ENCODE results near the gene LRMDA. TPM values are rescaled to one million over a fixed set of nuclear protein-coding genes. Genes with fewer than 3 reads are reported as not detected.
A peak's percentile ranks its signal among the peaks of the same experiment; 100 is the strongest.

LRMDA gene
- polyA plus RNA-seq, 2 of the 4 experiments (the other 2 are of a cell fraction), result 4.6 to 5.2 TPM

GRCh38 chr10:75776738-75777504, 345.5 kb downstream of the LRMDA start:
- ATAC-seq (no peak), FAIRE-seq (no peak), DNase-seq (ENCODE audit: low read depth in 1 of 2, low spot score in 1 of 2) (no peak)
- H3K27ac ChIP-seq, result 0 out of 6 replicates have a peak overlapping the region, but pooled peaks of 1 of the 2 experiments have one; percentile 29
- peaks cover 25% of the 10 kb centered on the region for H3K4me1 ChIP-seq
- H3K4me2 ChIP-seq, result no peak overlapping the region
- no peak overlapping the region for H3K4me3 ChIP-seq
- 49% methylated on average over 9 of the region's 9 CpGs for WGBS (ENCODE audit: missing lambda C conversion rate)
- ChIA-PET CTCF (interaction anchor here (0.6 to 1.8 kb wide), 2 partner anchors 260 to 1876 kb away, joined by 4 to 6 read pairs; no protein-coding TSS in a partner anchor), POLR2A (no interaction called here)
- TF ChIP-seq CHD2 (IDR thresholded peaks at IDR 0.05; ENCODE audit: low read length, partially characterized antibody), result no peak
- no peak for TF ChIP-seq HOXA7 (CRISPR knock-in tag; IDR thresholded peaks at IDR 0.05)
- TF ChIP-seq POLR2A (IDR thresholded peaks at IDR 0.05; ENCODE audit: low read length), result no peak
- no peak for TF ChIP-seq ESRRA (IDR thresholded peaks at IDR 0.05; ENCODE audit: borderline replicate concordance, low read length)
- no peak for TF ChIP-seq MYC (IDR thresholded peaks at IDR 0.05; ENCODE audit: borderline replicate concordance, low read length)
- no peak for TF ChIP-seq JUN (IDR thresholded peaks at IDR 0.05)
- no peak for TF ChIP-seq RFX5 (IDR thresholded peaks at IDR 0.05)
- TF ChIP-seq HES2 (IDR thresholded peaks at IDR 0.05), result no peak
- H3K9me3 ChIP-seq, result no peaks in the 10 kb centered on the region

- no peak overlapping the region for H3K27ac ChIP-seq
- peaks cover 8% of the 10 kb centered on the region for H3K4me1 ChIP-seq
- TF ChIP-seq PHF8 (IDR thresholded peaks at IDR 0.05; ENCODE audit: borderline replicate concordance, low read depth) (no peak), KDM5A (IDR thresholded peaks at IDR 0.05) (no peak), CBX2 (IDR thresholded peaks at IDR 0.05; ENCODE audit: borderline replicate concordance, low read depth) (no peak), RARB (CRISPR knock-in tag; IDR thresholded peaks at IDR 0.05) (no peak), NPAS2 (CRISPR knock-in tag; IDR thresholded peaks at IDR 0.05; ENCODE audit: borderline replicate concordance) (no peak), ZSCAN20 (CRISPR knock-in tag; IDR thresholded peaks at IDR 0.05) (no peak), HEYL (CRISPR knock-in tag; IDR thresholded peaks at IDR 0.05) (no peak), CBX8 (IDR thresholded peaks at IDR 0.05) (no peak), ZNF302 (CRISPR knock-in tag; IDR thresholded peaks at IDR 0.05) (no peak), HDAC2 (IDR thresholded peaks at IDR 0.05) (no peak), HMGXB4 (CRISPR knock-in tag; IDR thresholded peaks at IDR 0.05; ENCODE audit: borderline replicate concordance) (no peak), CTCF (IDR thresholded peaks at IDR 0.05) (no peak), MAX (IDR thresholded peaks at IDR 0.05) (no peak)
- ChIA-PET CTCF (interaction anchor here (0.6 kb wide), 1 partner anchor 383 kb away, joined by 3 read pairs; no protein-coding TSS in a partner anchor), POLR2A (no interaction called here)
- no peak for DNase-seq (ENCODE audit: low read depth in 1 of 2, low spot score in 1 of 2)
- no peak overlapping the region for H3K4me2 ChIP-seq
- no peak for ATAC-seq
- H3K9me3 ChIP-seq, result no peaks in the 10 kb centered on the region
- H3K4me3 ChIP-seq, result no peak overlapping the region
- no peak for FAIRE-seq
Observed at GRCh38 chr10:75778665-75779064, 347.2 kb downstream of the LRMDA start.

Data from A549 (cell line).